ENCODE data around the gene GRIK4. TPM values are rescaled to one million over a fixed set of nuclear protein-coding genes. Genes with fewer than 3 reads are reported as not detected.

Gene GRIK4
- total RNA-seq, 1 donor from 2014 or later: under 0.01 TPM

DNA sequence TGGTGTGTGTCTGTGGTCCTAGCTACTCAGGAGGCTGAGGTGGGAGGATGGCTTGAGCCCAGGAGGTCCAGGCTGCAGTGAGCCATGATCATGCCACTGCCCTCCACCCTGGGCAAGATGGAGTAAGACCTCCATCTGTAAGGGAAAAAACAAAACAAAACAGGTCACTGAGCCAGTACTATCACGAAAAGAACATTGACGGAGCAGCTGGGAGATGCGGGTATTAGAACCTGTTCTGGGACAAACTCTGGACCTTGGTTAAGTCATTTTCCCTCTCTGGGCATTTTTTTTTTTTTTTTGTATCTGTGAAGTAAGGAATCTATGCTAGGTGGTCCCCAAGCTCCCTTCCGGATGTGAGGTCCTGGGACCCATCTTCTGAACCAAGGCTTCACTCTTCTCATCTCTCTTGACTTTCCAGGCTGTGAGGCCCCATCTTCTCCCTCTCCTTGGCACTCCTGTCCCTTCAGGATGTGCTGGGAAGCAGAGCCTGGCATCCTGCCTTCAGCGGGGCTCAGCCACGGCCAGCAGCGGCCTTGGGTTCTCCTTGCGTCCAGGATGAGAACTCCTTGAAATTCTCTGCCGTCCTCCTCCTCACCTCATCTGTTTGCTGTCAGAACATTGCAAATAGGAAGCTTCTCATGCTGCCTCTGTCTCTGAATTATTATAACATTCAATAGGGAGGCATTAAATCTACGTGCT lies 130.8 kb downstream of the GRIK4 start:
- DNase-seq: no peak

DNA sequence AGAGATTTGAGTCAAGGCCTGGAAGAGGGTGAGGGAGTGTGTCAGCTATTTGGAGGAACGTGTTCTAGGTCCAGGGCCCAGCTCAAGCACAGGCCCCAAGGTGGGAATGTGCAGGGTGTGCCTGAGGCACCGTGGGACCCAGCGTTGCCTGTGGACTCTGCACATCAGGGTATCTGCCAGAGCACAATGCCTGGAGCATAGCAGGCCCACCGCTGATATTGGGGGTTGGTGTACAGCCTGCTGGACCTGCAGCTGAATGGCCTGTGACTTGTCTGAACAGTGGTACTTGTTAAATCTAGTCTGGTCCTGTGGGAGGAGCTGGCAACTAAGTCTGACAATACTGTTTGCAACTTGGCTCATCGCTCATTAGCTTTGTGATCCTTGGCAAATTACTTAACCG lies 131.7 kb downstream of the GRIK4 start:
- no peak for DNase-seq

DNA sequence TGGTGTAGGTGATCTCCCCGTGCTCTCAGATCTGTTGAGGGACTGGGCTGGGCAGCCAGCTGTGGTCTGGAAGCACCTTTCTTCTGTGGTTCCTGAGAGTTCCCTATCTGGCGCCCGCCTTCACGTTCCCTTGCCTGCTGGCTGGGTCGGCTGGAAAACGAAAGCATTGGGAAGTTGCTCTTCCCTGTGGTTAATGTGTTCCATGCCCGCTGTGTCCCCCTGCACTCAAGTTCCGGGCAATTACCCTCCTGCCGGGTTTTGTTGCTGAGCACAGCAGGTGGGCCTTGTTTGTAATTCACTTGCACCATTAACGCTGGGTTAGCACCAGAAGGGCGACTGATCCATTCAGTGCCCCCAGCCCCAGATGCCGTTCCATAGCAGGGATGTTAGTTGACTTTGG lies 134.1 kb downstream of the GRIK4 start:
- DNase-seq: peak; percentile 20

DNA sequence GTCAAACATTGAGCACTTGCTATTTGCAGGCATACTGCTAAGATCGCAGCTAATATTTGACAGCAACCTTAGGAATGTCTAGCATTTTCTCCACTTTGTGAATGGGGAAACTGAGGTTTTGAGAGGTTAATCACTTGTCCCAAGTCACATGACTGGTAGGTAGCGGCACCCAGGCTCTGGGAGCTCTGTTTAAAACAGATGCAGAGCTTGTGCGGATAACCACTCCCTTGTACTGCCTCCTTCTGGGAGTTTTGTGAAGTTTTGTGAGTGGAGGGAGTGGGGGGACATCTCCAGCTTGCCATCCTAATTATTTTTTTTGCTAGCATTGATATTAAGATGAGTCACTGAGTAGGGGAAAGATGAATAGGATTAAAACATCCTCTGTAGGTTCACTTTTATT lies 134.7 kb downstream of the GRIK4 start:
- DNase-seq: no peak

DNA sequence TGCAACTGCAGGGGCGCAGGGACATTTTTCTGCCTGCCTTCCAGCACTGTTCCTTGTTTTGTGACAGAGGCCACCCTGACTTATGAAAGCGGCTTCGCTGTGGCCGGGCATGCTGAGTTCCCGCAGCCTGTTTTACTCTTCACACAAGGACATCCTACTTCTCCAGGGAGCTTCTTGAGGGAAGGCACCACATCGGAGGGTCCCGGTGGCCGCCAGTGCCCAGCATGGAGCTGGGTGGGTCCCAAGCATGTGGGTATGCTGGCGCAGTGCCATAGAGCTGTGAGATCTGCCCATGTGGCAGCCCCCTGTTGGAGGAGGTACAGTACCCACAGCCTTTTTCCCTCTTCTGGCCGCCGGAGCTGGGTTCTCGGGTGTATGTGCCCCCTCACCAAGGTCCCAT lies 136.1 kb downstream of the GRIK4 start:
- DNase-seq: no peak

DNA sequence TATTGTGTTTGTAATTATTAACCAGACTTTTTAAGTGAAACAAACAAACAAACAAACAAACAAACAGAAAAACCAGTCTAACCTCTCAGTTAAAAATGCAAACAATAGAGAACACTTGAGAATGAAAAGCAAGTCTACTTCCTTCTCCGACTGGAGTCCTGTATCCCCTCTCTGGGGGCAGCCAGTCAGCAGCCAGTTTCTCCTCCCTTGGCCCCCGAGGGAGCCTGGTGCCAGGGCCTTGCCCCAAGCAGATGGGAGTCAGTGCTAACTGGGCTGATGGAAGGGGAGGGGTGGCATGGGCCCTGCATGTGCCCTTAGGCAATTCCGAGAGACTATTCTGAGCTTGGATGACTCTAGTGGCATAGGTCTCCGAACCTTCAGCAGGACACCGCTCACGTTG lies 137.2 kb downstream of the GRIK4 start:
- no peak for DNase-seq

DNA sequence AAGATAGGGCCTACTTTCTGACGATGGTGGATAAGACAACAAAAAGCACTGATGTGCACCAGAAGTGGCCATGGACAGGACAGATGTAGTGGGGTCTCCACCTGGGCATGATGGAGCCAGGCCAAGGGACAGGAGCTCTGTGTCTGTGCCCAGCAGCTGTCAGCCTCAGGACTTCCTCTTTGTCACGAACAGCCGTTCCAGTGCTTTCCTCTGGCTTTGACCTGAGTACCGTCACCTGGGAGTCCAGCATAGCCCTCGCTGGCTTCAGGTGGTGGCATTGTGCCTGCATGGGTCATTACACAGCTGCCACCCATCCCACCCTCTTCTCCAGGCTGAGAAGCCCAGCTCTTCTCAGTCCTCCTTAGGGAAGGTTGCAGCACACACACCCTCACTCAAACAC lies 137.8 kb downstream of the GRIK4 start:
- no peak for DNase-seq

DNA sequence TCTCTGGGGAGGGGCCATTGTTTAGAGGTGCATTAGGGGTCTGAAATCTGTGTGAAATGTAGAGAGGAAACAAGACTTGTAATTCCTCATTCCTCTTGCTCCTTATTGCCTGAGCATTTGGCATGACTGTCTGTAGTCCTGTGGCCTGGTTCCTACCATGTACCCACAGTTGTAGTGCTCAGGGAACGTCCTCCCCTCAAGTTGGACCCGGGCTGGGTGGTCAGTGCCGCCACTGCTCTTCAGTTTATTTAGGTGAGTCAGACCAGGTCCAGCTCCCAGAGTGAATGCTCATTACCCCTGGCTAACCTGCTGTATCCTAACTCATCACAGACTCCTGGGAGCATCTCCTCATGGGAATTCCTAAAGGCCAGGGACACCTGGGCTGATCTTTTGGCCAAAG lies 139.8 kb downstream of the GRIK4 start:
- DNase-seq: no peak

DNA sequence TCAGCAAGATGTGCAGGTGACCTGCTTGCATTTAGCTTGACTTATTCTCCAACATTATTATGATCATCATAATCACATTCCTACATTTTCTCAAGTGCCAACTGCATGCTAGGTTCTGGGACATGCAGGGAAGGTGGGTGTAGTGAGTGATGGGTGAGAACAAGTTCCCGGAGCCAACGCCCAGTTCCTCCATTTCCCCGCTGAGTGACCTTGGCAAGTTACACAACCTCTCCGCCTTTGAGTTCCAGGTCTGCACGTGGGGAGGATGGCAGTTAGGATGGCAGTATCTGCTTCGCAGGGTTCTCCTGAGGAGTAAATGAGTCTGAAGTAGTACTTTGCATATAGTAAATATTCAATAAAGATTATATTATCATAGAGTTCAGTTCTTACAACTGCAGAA lies 140.3 kb downstream of the GRIK4 start:
- DNase-seq: no peak

DNA sequence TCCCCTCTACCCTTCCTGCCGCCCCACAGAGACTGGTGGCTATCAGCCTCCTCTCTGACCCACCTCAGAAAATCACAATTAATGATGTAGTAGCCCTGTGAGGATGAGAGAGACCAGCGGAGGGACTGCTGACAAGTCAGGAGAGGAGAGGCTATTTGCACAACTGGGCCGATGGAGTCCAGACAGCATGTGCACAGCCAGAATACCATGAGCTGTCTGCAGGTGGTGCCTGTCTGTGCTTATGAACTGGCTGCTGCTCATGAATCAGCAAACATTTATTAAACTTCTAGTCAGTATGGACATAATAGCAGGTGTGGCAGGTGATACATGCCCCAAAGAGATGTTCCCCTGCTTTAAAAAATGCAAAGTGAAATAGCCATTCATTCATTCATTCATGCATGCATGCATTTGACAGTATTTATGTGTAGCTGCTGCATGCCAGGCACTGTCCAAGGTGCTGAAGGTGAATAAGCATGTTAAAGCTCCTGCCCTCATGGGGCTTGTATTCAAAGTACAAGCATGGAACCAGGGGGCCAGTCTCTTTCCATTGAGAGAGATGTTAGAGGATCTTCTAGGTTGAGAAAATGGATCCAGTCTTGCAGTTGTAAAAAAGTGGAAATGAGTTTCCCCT lies 141.3 kb downstream of the GRIK4 start:
- DNase-seq: peak; percentile 39

DNA sequence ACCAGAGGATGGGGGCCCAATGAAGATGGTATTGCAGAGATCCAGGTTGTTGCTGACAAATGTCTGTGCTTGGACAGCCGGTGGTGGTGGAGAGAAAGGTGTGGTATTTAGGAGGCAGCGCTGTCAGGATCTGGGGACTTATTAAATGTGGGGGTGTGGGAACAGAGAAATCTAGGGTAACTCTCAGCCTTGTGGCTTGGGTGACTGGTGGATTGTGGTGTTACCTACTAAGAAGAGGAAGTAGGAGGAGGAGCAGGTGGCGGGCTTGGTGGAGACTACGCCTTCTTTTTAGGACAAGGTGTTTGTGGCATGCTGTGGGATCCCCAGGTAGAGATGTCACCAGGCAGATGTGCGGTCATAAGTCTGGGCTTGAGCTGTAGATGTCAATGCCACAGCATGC lies 144.0 kb downstream of the GRIK4 start:
- no peak for DNase-seq

DNA sequence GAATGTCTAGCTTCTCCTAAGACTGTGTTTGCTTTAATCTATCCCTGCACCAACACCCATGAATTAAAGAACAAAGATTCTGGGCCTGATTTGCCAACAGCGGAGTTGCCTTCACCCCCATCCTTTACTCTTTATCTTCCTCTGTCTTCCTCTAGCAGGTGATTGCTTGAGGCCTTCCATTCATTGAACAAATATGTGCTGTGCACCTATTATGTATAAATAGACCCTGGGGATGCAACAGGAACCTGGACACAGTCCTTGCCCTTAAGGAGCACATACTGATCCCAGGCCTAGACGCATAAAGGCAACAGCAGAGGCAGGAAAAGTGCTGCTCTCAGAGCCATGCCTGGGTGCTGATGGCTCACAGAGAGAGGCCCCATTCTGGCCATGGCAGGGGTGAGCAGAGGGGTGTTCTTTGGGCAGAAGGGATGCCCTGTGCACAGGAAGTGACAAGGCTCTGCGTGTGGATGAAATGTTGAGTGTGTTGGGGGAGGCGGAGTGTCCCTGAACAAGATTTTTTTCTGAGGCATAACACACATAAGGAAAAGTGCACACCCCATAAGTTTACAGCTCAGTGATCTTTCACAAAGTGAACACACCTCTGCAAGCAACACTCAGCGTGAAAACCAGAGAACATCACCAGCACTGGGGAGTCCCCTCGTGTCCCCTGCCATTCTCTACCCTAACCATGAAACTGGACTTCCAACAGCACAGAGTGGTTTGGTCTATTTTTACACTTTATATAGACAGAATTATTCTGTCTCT lies 145.9 kb downstream of the GRIK4 start:
- no peak for DNase-seq

DNA sequence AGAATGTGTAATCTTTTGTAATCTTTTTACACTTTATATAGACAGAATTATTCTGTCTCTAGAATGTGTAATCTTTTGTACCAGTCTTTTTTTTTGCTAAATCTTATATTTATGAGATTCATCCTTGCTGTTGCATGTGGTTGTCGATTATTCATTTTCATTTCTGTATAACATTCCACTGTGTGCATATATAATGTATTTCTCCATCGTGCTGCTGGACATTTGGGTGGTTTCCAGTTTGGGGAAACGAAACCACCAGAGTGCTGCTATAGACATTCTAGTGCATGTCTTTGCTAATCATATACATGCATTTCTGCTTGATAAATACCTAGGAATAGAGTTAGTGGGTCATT lies 146.5 kb downstream of the GRIK4 start:
- no peak for DNase-seq

DNA sequence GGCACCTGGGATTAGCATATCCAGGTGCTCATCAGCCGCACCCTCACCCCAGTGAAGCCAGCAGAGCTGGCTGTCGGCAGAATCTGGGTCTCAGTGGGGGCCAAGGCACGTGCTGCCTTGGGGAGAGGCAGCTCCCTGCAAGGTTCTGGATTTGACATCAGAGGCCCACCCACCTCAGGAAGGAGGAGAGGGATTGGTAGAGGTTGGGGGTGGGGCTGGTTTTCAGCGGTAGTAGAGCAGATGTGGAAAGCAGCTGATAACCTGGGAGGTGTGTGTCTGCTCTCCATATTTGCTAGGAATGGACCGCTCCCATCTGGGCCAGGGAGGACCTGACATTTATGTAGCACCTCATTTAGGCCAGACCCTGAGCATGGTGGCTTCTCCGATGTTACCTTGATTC lies 147.5 kb downstream of the GRIK4 start:
- no peak for DNase-seq

DNA sequence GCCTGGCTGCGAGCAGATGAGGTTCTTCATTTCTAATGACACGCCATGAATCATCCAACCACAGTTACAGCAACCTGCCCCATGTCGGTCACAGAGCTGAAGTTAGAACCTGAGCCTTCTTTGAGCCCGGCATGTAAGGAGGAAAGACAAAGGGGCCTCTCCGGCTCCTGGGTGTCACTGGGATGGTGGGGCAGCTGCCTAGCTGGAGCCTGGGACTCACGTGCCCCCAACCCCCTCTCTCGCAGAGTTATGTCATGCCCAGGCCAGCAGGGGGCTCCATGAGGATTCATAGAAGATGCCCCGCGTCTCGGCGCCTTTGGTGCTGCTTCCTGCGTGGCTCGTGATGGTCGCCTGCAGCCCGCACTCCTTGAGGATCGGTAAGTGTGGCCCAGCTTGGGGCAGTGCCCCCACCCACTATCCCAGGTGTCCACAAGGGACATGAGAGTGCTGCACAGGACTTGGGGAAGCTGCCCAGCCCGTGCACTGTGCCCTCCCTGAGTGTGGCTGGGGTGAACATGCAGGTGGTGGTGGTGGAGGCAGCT lies 148.5 kb downstream of the GRIK4 start:
- peak; percentile 65 for DNase-seq

DNA sequence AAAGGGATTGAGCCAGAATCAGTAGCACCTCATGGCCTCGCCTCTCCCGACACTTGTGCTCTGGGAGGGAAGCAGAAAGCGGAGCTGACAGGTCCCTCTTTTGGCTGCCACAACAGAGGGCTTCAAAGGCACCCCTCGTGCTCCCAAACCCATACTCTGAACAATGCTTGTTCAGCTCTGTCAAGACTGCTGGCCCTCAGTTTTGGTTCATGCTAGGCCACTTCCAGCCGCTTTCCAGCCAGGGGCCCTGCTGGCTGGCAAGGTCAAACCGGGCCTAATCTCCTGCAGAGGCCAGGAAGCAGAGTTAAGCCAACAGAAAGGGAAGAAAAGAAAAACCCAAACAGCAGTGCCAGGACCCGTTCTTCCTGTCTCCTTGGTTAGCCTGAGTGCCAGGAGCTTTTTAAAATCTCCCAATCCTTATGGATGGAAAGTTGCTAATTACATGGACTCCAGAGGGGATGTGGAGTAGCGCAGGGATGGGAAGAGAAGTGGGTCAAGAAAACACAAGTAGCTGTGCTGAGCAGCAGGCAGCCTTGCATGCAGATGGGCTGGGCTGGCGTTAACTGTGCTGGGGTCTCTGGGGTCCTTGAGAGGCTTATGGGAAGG lies 150.6 kb downstream of the GRIK4 start:
- no peak for DNase-seq

DNA sequence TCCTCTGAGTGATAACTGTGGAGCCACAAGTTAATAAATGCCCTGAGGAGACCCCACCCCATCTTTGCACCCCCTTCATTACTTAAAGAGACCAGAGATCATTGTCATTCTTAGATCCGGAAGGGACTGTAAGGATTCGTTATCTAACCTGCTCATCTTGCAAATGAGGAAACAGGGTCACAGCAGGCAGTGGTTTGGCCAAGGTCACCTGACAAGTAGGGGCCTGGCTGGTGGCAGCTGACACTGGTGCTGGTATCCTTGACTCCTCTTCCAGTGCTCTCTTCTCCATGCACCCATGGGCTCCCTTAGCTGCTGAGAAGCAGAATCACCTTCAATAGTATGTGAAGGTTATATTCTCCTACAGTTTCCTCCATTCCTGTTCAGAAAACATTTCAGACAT lies 151.6 kb downstream of the GRIK4 start:
- DNase-seq: no peak

DNA sequence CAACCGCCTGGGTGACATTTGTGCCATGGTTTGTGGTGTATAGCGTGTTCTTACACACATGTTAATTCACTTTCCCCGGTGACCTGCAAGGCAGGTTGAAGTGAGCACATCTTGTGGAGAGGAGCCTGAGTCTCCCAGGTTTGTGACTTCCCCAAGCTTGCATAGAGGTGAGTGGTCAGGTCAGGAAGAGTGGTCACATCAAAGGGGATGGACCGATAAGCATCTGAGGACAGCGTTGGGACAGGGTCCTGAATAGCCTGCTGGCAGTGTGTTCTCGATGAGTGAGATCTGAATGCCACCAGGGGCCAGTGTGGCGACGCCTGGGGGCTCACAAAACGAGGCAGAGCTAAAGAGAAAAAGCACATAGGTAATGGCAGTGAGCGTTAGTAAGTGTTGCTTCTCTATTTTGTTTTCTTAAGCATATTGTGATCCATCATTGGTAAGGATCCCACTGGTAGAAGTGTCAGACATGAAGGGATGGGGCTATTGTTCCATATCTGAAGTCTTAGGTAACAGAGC lies 154.6 kb downstream of the GRIK4 start:
- DNase-seq: no peak

DNA sequence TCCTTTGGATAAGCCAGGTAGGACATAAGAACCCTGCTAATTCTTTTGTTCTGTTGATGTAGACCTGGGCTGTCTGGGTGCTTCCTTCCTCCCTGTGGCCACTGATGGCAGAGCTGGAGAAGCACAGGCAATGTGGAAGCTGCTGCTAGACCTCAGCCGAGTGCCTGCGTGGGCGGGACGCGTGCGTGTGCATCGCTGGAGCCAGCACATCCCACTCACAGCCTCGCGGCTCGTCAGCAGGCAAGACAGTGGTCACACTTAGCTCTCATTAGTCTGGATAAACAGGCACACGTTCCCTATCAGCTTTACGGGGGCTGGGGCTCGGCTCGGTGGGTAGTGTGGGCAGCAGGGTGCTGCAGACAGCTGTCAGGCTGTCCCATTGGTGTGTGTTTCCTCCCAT lies 155.7 kb downstream of the GRIK4 start:
- DNase-seq: no peak

DNA sequence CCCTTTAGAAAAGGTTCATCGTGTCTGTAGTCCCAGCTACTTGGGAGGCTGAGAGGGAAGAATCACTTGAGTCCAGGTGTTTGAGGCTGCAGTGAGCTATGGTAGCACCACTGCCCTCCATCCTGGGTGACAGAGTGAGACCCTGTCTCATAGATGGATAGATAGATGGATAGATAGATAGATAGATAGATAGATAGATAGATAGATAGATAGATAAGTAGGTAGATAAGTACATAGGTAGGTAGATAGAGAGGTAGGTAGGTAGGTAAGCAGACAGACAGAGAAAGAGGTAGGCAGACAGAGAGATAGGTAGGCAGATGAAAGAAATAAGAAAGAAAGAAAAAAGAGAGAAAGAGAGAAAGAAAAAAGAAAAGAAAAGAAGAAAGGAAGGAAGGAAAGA lies 156.4 kb downstream of the GRIK4 start:
- no peak for DNase-seq

DNA sequence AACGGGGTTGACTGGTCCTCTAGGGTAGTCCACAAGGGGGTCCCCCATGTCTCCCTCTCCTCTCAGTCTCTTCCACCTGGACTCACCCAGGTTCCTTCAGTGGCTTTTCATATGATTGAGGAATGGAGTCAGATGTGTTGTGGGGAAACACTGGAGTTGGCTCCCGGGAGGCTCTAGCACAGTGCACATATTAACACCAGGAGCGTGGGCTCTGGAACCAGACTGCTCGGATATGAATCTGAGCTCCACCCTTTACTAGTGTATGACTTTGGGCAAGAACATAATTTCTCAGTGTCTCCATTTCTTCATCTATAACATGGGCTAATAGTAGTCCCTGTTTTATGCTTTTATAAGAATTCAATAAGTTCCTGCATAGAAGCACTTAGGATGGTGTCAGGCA lies 157.0 kb downstream of the GRIK4 start:
- DNase-seq: no peak

DNA sequence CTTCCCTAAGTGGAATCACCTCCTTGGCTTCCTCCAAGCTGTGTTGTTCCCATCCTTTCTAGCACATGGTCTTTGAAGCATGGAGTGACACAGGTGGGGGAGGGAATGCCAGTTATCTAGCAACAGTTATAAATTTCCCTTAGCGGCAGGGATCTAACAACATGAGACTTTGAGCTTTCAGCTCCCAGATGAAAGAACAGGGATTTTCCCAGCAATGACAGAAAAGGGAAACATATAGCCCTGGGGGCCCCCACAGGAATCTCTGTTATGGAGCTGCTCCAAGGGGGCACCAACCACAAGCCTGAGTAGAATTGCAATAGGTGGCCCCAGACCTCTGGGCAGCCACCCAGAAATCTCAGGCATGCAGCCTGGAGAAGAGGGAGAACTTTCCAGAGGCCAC lies 163.0 kb downstream of the GRIK4 start:
- DNase-seq: no peak

DNA sequence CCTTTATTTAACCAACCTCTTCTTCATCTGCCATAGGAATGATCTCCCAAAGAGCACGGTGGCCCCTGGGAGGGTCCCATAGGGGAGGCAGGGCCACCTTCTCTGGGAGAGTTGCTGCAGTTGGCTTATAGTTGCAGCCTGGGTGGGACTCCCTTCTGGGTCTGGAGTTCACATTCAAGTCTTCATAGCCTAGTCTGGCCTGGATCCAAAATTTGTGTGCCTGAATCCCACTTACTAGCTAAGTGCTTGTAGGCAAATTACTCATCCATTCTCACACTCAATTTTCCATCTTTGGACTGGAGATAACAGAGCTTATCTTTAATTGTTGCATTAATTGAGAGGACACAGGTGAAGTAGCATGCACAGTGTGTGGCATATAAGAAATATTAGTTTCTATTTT lies 163.6 kb downstream of the GRIK4 start:
- no peak for DNase-seq
